Measurements from ENCODE around the gene ZW10.

- no peak for TF ChIP-seq CTCF (IDR thresholded peaks at IDR 0.05)
- TF ChIP-seq POLR2A (IDR thresholded peaks at IDR 0.05) = no peak
Measured at GRCh38 chr11:113724778-113725177, 48.7 kb downstream of the ZW10 start.
